SJSA1 (cell line): ENCODE measurements around the gene CABP2. TPM values are rescaled to one million over a fixed set of nuclear protein-coding genes. Genes with fewer than 3 reads are reported as not detected.
"Not testable (repeated sequence)": the region's sequence is repeated elsewhere in the genome, so short reads cannot be mapped to it uniquely, and the experiment has no call there.

ENCODE experiments used
- DNase-seq, 2 experiments: peaks; one replicate each; pipeline ENCODE4 v3.0.0-alpha.2; 2015 to 2020; ENCODE audit warnings: low spot score in 2 of 2, low read depth in 1 of 2
- H3K27ac ChIP-seq: fragments of 250-450 bp; sonication (Bioruptor Pico); 2 replicates; pipeline ENCODE4 v1.5.1; 2020; ENCODE audit warnings: mild to moderate bottlenecking, moderate library complexity
- H3K27me3 ChIP-seq: fragments of 250-450 bp; sonication (Bioruptor Pico); replicated peaks from 2 replicates; pipeline ENCODE4 v1.5.1; 2020; ENCODE audit warnings: mild to moderate bottlenecking, moderate library complexity
- H3K36me3 ChIP-seq: fragments of 250-450 bp; sonication (Bioruptor Pico); 2 replicates; pipeline ENCODE4 v1.5.1; 2020; ENCODE audit warnings: mild to moderate bottlenecking
- H3K4me1 ChIP-seq: fragments of 250-450 bp; sonication (Bioruptor Pico); replicated peaks from 2 replicates; pipeline ENCODE4 v1.6.1; 2021; ENCODE audit warnings: mild to moderate bottlenecking
- H3K4me3 ChIP-seq: fragments of 250-450 bp; sonication (Bioruptor Pico); 2 replicates; pipeline ENCODE4 v1.5.1; 2020; ENCODE audit warnings: mild to moderate bottlenecking
- H3K9me3 ChIP-seq: fragments of 250-450 bp; sonication (Bioruptor Pico); replicated peaks from 2 replicates; pipeline ENCODE4 v1.5.1; 2020; ENCODE audit warnings: mild to moderate bottlenecking
- total RNA-seq: library from RNA; depleted of rRNA; stranded (reverse); fragments of >200 nt; shearing (Covaris generic); gene quantifications from 2 replicates; pipeline ENCODE4 v1.2.3, GENCODE V29; 2014

The CABP2 gene
- total RNA-seq, 1 experiment from 2014 or later, result not detected

DNA sequence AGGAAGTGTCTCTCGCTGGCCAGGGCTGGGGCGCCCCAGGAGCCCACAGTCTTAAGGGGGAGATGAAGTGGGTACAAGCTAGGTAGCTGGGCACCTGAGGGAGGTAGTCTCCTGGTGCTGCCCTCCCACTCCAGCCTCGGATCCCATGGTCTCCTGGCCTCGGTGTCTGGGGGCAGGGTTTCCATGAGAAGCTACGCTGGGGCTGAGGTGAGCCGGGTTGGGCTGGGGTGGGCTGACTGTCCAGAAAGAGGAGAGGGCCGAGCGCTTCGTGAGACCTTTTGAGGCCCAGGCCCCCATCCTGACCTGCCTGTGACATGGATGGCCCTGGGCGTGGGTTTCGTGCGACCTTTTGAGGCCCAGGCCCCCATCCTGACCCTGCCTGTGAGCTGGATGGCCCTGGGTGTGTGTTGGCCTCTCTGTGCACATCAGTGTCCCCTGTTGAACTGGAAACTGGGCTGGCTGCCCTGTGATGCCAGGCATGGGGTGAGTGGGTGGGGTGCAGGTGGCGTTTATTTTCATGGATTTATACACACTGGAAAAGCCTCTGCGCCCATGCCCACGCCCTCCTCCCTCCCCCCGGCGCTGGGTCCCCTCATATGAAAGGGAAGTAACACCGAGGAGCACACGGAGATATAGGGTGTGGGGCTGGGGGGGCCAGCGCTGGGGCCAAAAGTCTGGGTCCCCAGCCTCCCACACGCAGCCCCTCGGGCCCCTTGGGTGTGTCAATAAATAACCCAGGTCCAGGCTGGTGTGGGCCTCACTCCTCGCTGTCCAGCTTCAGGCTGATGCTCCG lies 31.8 kb downstream of the CABP2 start:
- Histone ChIP-seq H3K4me1 (no peaks in the 10 kb centered on the region), H3K4me3 (no peak overlapping the region), H3K36me3 (peaks cover 57% of the 10 kb centered on the region), H3K27me3 (no peaks in the 10 kb centered on the region), H3K27ac (no peak overlapping the region), H3K9me3 (no peaks in the 10 kb centered on the region)
- DNase-seq, result peak in 1 of 2 experiments; percentile 52

DNA sequence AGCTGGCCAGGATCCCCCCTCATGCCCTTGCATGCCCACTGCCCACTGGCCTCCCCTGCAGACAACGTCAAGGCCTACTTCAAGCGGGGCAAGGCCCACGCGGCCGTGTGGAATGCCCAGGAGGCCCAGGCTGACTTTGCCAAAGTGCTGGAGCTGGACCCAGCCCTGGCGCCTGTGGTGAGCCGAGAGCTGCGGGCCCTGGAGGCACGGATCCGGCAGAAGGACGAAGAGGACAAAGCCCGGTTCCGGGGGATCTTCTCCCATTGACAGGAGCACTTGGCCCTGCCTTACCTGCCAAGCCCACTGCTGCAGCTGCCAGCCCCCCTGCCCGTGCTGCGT lies 32.5 kb downstream of the CABP2 start:
- peaks cover 57% of the 10 kb centered on the region for H3K36me3 ChIP-seq
- H3K27ac ChIP-seq, result no peak overlapping the region
- no peaks in the 10 kb centered on the region for H3K9me3 ChIP-seq
- no peak for DNase-seq
- H3K27me3 ChIP-seq, result no peaks in the 10 kb centered on the region
- H3K4me3 ChIP-seq, result no peak overlapping the region
- H3K4me1 ChIP-seq, result no peaks in the 10 kb centered on the region

DNA sequence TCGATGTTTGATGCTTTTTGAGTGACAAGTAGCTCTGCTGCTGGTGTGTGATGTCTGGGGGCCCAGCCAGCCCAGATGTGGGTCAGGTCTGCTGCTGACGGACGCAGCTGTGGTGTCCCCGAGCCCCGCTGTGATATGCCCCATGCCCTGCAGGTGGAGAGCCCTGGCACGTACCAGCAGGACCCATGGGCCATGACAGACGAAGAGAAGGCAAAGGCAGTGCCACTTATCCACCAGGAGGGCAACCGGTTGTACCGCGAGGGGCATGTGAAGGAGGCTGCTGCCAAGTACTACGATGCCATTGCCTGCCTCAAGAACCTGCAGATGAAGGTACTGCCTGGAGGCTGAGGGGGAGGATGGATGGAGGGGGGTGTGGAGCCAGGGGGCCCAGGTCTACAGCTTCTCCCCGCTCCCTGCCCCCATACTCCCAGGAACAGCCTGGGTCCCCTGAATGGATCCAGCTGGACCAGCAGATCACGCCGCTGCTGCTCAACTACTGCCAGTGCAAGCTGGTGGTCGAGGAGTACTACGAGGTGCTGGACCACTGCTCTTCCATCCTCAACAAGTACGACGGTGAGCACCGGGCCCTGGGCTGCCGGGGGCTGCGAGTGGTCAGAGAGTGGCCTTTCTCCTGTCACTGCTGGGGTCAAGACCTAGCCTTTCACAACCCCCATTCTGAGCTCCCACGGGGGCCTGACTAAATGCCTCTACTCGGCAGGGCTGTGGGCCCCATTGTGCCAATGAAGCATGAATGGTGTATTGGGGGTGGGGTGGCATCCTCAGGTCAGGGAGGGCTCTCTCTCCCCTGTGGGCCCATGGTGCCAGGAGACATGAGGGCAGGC lies 33.1 kb downstream of the CABP2 start:
- no peak overlapping the region for H3K4me3 ChIP-seq
- H3K27ac ChIP-seq, result no peak overlapping the region
- no peaks in the 10 kb centered on the region for H3K27me3 ChIP-seq

DNA sequence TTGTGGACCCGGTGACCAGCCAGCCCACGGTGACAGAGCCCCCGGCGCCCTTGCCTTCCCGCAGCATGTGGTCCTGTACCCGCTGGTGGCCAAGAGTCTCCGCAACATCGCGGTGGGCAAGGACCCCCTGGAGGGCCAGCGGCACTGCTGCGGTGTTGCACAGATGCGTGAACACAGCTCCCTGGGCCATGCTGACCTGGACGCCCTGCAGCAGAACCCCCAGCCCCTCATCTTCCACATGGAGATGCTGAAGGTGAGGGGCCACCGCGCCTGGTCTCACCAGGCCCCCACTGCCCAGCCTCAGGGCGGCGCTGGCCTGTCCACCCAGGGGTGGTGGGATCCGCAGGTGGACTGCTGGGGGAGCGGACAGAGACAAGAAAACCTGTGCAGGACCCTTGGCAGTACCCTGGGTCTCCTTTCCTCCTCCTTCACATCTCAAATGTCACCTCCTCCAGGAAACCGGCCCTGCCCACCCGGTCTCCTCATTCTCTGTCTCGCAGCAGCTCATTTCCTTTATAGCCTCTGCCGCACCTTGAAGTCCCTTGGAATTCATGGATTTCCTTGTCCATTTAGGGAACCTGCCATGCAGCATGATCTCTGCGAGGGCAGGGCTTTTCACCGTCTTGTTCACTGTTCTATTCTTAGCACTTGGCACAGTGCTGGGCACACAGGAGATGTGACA lies 33.9 kb downstream of the CABP2 start:
- Histone ChIP-seq H3K4me1 (no peaks in the 10 kb centered on the region), H3K4me3 (no peak overlapping the region), H3K36me3 (peaks cover 65% of the 10 kb centered on the region), H3K27ac (no peak overlapping the region), H3K9me3 (no peaks in the 10 kb centered on the region), H3K27me3 (no peaks in the 10 kb centered on the region)
- no peak for DNase-seq

More for the DNA sequence above, 33.1 kb downstream of the CABP2 start:
- DNase-seq, result no peak
- Histone ChIP-seq H3K4me1 (no peaks in the 10 kb centered on the region), H3K36me3 (peaks cover 57% of the 10 kb centered on the region), H3K9me3 (no peaks in the 10 kb centered on the region)

DNA sequence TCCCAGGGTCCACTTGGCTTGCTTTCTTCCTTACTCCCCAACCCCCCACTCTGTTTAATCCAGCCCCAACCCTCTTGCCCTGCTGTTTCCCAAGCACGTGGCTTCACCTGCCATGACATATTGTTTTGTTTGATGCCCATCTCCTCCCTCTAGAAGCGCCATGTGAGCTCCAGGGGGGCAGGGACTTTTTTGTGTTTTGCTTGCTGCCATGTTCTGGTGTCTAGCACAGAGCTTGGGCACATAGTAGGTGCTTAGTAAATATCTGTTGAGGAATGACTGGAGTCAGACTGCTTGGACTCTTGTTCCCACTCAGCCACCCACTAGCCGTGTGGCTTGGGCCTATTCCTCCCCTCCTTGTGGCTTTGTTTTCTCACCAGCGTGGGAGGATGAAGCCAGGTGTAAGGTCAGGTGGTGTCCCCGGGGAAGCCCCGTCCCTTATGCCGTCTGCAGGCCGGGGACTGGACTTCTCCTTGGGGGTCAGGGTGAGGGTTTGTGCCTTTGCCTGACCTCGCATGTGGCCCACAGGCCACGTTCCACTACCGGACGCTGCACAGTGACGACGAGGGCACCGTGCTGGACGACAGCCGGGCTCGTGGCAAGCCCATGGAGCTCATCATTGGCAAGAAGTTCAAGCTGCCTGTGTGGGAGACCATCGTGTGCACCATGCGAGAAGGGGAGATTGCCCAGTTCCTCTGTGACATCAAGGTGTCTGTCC lies 36.6 kb downstream of the CABP2 start:
- Histone ChIP-seq H3K4me3 (no peak overlapping the region), H3K9me3 (0 out of 2 replicates have a peak, but pooled peaks cover 3% of the 10 kb centered on the region), H3K36me3 (peaks cover 50% of the 10 kb centered on the region), H3K27ac (no peak overlapping the region), H3K4me1 (peaks cover 11% of the 10 kb centered on the region), H3K27me3 (no peaks in the 10 kb centered on the region)
- DNase-seq, result no peak

DNA sequence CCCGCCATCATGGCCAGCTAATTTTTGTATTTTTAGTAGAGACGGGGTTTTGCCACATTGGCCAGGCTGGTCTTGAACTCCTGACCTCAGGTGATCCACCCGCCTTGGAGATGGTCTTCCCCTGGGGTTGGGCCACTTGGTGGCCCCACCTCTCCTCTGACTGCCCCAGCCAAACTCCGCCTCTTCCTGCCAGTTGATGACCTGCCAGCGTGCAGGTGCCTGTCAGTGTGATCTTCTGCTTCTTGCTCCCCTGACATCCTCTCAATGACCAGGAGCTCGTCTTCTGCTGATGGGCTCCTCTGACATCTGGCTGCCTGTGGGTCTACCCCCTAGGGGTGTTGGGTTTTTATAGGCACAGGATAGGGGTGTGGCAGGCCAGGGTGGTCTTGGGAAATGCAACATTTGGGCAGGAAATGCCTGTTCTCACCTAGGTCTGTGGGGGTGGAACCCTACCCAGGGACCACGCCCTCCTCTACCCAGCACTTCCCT lies 37.3 kb downstream of the CABP2 start:
- not testable (repeated sequence) for H3K27ac ChIP-seq, DNase-seq, H3K9me3 ChIP-seq, H3K27me3 ChIP-seq, H3K4me3 ChIP-seq
- Histone ChIP-seq H3K4me1 (peaks cover 11% of the 10 kb centered on the region), H3K36me3 (peaks cover 44% of the 10 kb centered on the region)

DNA sequence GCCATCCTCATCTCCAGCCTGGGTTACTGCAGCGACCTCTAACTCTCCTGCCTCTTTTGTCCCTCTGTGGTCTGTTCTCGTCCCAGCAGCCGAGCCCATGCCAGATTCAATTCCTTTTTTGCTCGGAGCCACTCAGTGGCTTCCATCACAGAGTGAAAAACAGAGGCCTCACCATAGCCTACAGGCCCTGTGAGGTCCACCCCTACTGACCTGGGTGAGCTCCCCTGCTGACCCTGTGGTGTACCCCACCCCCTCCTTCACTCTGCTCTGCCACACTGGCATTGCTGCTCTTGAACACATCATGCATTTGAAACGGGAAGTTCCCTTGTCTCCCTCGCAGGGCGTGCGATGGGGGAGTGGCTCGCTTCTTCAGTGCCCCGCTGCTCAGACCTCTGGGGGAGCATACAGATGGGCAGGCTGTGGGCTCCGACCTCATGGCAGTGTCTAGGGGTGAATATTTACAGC lies 38.4 kb downstream of the CABP2 start:
- Histone ChIP-seq H3K36me3 (peaks cover 33% of the 10 kb centered on the region), H3K4me3 (no peak overlapping the region), H3K4me1 (peaks cover 11% of the 10 kb centered on the region), H3K9me3 (0 out of 2 replicates have a peak, but pooled peaks cover 3% of the 10 kb centered on the region), H3K27ac (no peak overlapping the region), H3K27me3 (no peaks in the 10 kb centered on the region)
- no peak for DNase-seq

DNA sequence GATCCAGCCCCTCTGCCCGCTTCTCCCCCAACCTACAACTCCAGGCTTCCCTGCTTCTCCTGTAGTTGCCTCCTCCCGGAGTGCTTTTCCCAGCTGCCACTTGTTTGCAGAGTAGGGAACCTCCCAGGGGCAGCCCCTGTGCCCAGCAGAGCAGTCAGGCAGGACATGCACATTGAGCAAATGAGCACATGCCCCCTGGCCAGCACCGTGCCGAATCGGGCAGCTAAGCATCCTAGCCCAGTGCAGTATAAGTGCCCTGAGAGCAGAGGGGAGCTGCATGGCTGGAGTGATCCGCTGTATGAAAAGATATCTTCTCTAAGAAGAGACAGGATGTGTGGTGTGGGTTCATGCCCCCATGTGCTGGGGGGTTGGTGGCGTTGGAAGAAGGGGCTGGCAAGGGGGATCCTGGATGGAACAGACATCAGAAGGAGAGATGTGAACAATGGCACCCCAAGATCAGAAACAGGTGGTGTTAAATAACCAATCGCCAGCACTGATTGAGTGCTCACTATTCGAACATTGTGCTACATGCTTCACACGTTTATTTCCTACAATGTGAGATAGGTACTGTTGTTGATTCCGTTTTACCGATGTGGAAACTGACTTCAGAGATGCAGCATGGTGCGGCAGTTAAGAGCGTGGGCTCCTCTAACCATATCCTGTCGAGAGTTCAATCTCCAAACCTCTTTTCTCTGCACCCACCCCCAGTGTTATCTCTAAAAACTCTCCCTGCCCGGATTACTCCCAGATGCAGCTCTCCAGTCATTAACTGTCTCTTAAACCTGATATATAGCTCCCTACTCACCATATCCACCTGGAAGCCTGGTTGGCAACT lies 39.2 kb downstream of the CABP2 start:
- Histone ChIP-seq H3K27ac (no peak overlapping the region), H3K36me3 (peaks cover 25% of the 10 kb centered on the region), H3K27me3 (no peaks in the 10 kb centered on the region), H3K4me1 (peaks cover 11% of the 10 kb centered on the region), H3K9me3 (0 out of 2 replicates have a peak, but pooled peaks cover 3% of the 10 kb centered on the region), H3K4me3 (no peak overlapping the region; the same call in 1 of the 2 replicates)
- DNase-seq, result no peak

DNA sequence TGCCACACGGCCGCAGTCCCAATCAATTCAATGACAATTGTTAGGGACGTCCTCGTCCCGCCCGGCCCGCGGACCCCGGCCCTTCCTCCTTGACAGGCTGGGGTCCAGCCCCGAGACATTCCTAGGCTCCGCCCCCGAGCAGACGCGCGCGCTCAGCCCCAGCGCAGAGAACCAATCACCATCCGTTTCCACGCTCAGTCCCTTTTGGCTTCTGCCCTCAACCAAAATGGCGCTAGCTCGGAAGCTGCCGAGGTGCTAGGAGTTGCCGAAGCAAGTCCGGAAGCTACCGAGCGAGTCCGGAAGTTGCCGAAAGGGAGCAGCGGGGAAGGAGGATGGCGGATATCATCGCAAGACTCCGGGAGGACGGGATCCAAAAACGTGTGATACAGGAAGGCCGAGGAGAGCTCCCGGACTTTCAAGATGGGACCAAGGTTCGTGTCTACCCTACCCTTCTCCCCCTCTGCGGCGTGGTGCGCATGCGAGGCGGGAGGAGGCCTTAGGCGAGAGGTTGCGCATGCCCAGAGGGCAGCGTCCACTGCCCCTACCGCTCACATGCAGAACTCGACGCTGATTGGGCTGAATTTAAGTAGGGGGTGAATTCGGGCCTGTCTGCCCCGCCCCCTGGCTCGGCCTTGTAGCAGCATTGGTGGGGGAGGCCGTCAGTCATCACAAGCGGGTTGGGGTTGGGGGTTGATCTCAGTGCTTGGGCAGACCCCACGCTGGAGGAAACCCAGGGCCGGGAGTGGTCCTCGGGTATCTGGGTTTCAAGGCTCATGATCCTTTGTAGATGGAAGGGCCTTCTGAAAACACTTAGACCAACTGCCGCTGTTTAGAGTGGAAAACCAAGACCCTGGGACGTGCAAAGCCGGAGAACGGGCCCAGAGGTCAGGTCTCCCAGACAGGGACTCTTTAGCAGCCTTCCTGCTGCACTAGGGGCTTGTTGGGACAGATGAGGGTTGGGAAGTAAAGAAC lies 40.1 kb downstream of the CABP2 start, which contains the start of gene AIP:
TSS of gene AIP (plus strand) at position 200 of the 972 bp plus-strand sequence. CDS start at position 333, 133 bp downstream.
- peaks cover 11% of the 10 kb centered on the region for H3K4me1 ChIP-seq
- H3K9me3 ChIP-seq, result 0 out of 2 replicates have a peak, but pooled peaks cover 3% of the 10 kb centered on the region
- no peaks in the 10 kb centered on the region for H3K27me3 ChIP-seq
- peak within 1 kb of the TSS; percentile 48 for H3K4me3 ChIP-seq
- H3K27ac ChIP-seq, result peak within 1 kb of the TSS; percentile 53
- peak; percentile 100 for DNase-seq
- peaks cover 19% of the 10 kb centered on the region for H3K36me3 ChIP-seq

GRCh38 chr11:67482275-67482826 lies 40.9 kb downstream of the CABP2 start:
- Histone ChIP-seq H3K4me1 (peaks cover 11% of the 10 kb centered on the region), H3K4me3 (peak overlapping the region; percentile 48), H3K27me3 (no peaks in the 10 kb centered on the region), H3K9me3 (0 out of 2 replicates have a peak, but pooled peaks cover 3% of the 10 kb centered on the region), H3K36me3 (peaks cover 11% of the 10 kb centered on the region), H3K27ac (peak overlapping the region; percentile 53)
- DNase-seq, result no peak

- H3K36me3 ChIP-seq, H3K4me3 ChIP-seq, H3K27ac ChIP-seq, H3K4me1 ChIP-seq, H3K27me3 ChIP-seq, H3K9me3 ChIP-seq, DNase-seq: not testable (repeated sequence)
Measured at GRCh38 chr11:67477344-67478050, 45.7 kb downstream of the CABP2 start.
